SW 1271 (cell line): Measurements from ENCODE around the gene RRBP1.
"Not testable (repeated sequence)": the region's sequence is repeated elsewhere in the genome, so short reads cannot be mapped to it uniquely, and the experiment has no call there.

Experiments used
- DNase-seq, 2 experiments: peaks; one replicate each; lab custom pipeline; 2025; lab: John Stamatoyannopoulos, UW

The RRBP1 gene

GRCh38 chr20:17661121-17661744, 20.8 kb downstream of the RRBP1 start:
- no peak for DNase-seq

DNA sequence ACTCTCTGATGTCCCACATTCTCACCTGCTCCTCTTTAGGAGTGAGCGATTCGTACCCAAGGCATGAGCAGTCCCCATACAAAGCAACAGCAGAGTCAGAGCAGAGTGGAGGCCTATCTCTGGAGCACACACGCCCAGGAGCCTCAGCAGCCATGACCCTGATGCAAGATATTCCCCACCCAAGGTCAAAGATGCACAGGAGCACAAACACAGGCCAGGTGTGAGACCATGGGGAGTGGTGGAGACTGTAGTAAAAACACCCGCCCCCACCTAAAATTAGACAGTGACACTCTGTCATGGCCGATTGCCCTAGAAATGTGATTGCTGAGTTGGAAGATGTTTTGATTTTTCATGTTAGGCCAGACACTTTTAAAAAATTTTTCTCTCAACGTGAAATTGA, 21.4 kb downstream of the RRBP1 start:
- DNase-seq = no peak

GRCh38 chr20:17659801-17660200, 22.2 kb downstream of the RRBP1 start:
- no peak for DNase-seq

DNA sequence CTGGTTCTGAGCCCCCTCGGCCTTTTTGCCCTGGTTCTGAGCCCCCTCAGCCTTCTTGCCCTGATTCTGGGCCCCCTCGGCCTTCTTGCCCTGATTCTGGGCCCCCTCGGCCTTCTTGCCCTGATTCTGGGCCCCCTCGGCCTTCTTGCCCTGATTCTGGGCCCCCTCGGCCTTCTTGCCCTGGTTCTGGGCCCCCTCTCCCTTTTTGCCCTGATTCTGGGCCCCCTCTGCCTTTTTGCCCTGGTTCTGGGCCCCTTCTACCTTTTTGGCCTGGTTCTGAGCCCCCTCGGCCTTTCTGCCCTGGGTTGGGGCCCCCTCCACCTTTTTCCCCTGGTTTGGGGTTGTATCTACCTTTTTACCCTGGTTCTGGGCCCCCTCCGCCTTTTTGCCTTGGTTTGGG, 22.7 kb downstream of the RRBP1 start:
- not testable (repeated sequence) for DNase-seq

DNA sequence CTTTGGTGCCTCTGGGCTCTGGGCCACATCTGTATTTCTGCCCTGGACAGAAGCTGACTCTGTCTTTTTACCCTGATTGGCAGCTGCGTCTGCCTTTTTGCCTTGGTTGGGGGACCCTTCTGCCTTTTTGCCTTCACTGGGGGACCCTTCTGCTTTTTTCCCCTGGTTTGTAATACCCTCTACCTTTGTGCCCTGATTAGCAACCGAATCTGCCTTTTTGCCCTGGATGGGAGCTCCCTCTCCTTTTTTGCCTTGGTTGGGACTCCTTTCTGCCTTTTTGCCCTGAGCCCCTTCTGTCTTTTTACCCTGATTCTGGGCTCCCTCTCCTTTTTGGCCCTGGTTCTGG, 23.4 kb downstream of the RRBP1 start:
- DNase-seq = no peak

DNA sequence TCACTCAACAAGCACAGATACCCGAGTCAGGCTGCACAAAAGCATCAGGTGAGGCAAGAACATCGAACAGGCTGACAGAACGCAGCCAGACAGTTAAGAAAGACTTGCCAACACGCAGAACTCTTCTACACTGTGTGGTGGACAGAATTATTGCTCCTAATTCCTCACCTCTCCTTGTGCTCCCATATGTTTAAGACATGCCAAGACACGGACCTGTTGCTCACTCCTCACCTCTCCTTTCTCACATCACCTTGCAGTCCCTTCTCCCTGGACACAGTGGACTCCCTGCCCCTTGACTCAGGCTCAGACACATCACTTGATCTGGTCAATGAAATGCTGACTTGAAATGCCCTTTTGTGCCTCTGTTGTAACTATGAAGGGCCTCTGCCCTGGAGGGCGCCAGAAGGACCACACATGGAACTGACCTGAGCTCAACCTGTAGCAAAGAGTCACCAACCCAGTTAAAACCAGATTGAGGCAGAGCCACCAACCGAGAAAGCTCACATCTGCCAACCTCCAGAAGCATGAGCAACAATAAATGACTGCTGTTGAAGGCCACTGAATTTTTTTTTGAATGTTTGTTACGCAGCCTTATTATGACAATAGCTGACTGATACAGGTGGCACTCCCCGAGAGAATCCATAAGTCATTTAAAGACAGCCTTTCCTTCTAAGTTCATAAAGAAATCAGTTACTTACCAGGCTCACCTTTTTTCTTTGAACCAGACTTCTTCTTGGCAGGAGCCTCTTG, 24.0 kb downstream of the RRBP1 start:
- no peak for DNase-seq

GRCh38 chr20:17657079-17657825, 24.8 kb downstream of the RRBP1 start:
- DNase-seq = no peak

GRCh38 chr20:17655865-17656479, 26.1 kb downstream of the RRBP1 start:
- DNase-seq = no peak

DNA sequence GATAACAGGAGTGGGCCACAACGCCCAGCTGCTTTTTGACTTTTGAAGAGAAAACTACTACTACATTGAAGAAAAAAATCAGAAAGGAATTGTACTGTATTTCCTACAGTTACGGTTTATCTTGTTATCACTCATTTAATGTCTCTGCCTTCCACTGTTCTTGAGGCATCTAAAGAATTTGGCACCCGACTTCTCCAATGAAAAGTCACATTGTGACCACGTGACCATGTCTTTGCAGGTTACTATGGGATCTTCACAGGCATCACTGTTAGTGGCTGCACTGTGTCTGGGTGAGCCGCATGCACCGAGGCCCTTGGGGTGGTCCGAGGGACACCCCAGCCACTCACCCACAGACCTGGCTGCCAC, 26.8 kb downstream of the RRBP1 start:
- no peak for DNase-seq

- no peak for DNase-seq
These were observed 27.3 kb downstream of the RRBP1 start for GRCh38 chr20:17654649-17655285.

GRCh38 chr20:17653835-17654648, 28.0 kb downstream of the RRBP1 start:
- DNase-seq = no peak

- DNase-seq = no peak
These were observed 29.6 kb downstream of the RRBP1 start for GRCh38 chr20:17652411-17652810.

- DNase-seq = no peak
These were observed 30.2 kb downstream of the RRBP1 start for GRCh38 chr20:17651760-17652388.

DNA sequence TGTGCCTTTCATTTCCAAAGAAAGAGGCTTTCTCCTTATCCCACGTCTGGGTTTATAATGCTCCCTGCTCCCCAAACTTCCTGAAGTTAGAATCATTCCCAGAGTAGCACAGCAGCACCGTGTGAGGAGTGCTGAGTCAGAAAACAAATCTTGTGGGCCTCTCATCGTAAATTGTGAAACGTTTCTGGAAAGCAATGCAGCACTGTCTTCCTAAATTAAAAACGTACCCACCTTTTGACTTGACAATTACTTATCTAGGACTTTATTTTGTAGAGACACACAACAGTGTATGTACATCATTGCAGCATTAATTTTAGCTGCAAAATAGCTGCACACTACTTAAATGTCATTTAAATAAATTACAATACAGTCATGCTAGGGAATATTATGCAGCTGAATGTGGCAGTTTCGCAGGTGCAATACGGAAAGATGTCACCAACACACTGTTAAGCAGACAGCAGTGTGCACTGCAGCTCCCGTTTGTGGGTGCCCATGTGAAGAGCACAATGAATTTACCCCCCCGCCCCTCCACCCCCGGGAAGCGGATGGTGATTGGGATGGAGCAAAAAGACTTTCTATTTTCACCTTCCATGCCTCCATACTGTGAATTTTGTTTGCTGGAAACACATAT, 30.8 kb downstream of the RRBP1 start:
- no peak for DNase-seq

DNA sequence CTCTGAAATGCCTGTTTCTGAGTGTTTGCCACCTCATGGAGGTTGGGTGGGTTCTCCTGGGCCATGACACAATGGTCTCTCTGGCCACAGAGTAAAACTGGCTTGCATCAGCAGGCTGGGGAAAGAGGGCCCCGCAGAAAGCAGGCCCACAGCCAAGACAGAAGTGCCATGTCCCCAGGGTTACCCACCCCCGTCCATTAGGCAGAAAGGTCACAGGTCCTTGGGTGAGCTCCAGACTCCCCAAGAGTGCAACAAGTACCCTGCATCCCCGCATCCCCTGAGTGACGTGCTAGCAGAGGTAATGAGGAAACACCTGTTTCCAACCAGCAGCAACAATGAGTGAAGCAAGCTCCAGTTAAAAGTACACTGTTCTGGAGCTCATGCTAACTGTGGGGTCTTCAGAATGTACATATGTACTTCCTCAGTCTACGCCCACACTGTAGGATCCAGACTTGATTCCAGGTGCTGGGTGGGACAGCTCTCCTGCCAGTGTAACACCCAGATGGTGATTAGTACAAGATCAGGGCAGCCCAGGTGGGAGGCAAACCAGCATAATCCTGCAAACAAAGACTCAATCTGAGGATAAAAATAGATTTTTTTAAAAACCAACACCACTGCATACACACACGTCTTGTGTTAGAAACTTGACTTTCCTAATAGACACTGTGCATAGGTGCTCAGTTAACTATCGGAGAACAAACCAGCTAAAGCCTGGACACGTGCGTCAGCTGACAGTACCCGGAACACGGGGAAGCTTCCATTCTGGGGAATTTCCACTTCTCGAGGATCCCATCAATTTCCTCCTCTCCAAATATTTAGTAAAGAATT, 31.5 kb downstream of the RRBP1 start:
- no peak for DNase-seq

- DNase-seq = no peak
These were observed 33.0 kb downstream of the RRBP1 start for GRCh38 chr20:17648791-17649730.

DNA sequence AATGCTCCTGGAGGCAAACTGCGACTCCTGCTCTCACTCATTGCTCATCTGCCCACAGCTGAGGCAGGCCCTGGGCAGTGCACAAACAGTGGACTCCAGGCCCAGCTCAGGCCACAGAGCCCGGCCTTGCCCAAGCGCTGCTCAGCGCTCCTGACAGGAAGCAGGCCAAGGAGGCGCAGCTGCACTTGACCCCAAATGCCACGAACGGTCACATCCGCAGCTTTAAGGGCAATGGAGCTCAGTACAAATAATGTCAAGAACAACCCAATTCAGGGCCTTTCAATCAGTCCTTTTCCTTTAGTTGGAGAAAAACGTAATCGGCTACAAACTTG, 33.8 kb downstream of the RRBP1 start:
- no peak for DNase-seq
